Natural killer cell (primary cell): Measurements from ENCODE around the gene HOXB1. TPM values are rescaled to one million over a fixed set of nuclear protein-coding genes. Genes with fewer than 3 reads are reported as not detected.

Source experiments
- ATAC-seq, 3 donors: fragments of 150-1000 bp in 2 of 3; fragments of 200-7000 bp in 1 of 3; cut with Tn5 transposase; 1 replicate in 1 of 3; 2 replicates in 2 of 3; pipeline ENCODE4 v1.10.0; 2021; ENCODE audit warnings: mild to moderate bottlenecking in 2 of 3, moderate library complexity in 2 of 3
- DNase-seq, 2 donors: peaks; one replicate each; pipeline versions ENCODE4 v3.0.0 to v3.0.0-alpha.2; 2013 to 2021; ENCODE audit warnings: mixed read lengths in 1 of 2
- H3K27ac ChIP-seq: one replicate; pipeline ENCODE4 v1.5.1; 2013; ENCODE audit warnings: mild to moderate bottlenecking, low read length
- H3K27me3 ChIP-seq: one replicate; pipeline ENCODE4 v1.6.1; 2013; ENCODE audit warnings: low read length; ENCODE audit not compliant: control insufficient read depth, insufficient read depth
- H3K36me3 ChIP-seq: one replicate; pipeline ENCODE4 v1.6.1; 2013; ENCODE audit warnings: low read length; ENCODE audit not compliant: control insufficient read depth, insufficient read depth
- H3K4me1 ChIP-seq: one replicate; pipeline ENCODE4 v1.6.1; 2013; ENCODE audit warnings: low read length; ENCODE audit not compliant: control insufficient read depth, insufficient read depth
- H3K4me3 ChIP-seq: one replicate; pipeline ENCODE4 v1.5.1; 2013; ENCODE audit warnings: low read length
- H3K9me3 ChIP-seq: one replicate; pipeline ENCODE4 v1.6.1; 2013; ENCODE audit warnings: low read length; ENCODE audit not compliant: control insufficient read depth, insufficient read depth
- H3K27ac Mint-ChIP-seq, 2 donors: one replicate each; pipeline ENCODE4 v1.8.0; 2022; ENCODE audit warnings: mild to moderate bottlenecking in 2 of 2, mixed read lengths in 2 of 2, moderate library complexity in 1 of 2
- H3K27me3 Mint-ChIP-seq, 2 donors: one replicate each; pipeline ENCODE4 v1.8.0; 2022; ENCODE audit warnings: low read depth in 2 of 2, mixed read lengths in 2 of 2
- H3K36me3 Mint-ChIP-seq: one replicate; pipeline ENCODE4 v1.8.0; 2022; ENCODE audit warnings: mixed read lengths
- H3K4me1 Mint-ChIP-seq, 2 donors: one replicate each; pipeline ENCODE4 v1.8.0; 2022; ENCODE audit warnings: mixed read lengths in 2 of 2
- H3K4me3 Mint-ChIP-seq: one replicate; pipeline ENCODE4 v1.8.0; 2022; ENCODE audit warnings: mild to moderate bottlenecking, moderate library complexity, mixed read lengths
- H3K9me3 Mint-ChIP-seq, 2 donors: one replicate each; pipeline ENCODE4 v1.8.0; 2022; ENCODE audit warnings: mixed read lengths in 2 of 2
- WGBS: methylation state at CpG from one replicate; pipeline ENCODE4 v1.1.7; 2013; ENCODE audit warnings: missing lambda C conversion rate; ENCODE audit not compliant: insufficient coverage; 5-methylcytosine and 5-hydroxymethylcytosine counted together
- intact Hi-C: fragments of 100-400 bp; cut with micrococcal nuclease; formaldehyde crosslinking; loops from one replicate; pipeline ENCODE4 v1.14.2; 2022
- total RNA-seq, 4 donors: library from RNA; stranded (reverse); fragments of 120-200 nt in 1 of 4; gene quantifications; one replicate each; pipeline versions ENCODE4 v1.2.3 to v1.2.4, GENCODE V29; 2013 to 2022
- TF ChIP-seq, protein P1 (sequence below): fragments of 200-600 bp; IDR thresholded peaks from one replicate; pipeline ENCODE4 v1.8.0; 2022; ENCODE audit warnings: antibody characterized with exemption

The HOXB1 gene
- total RNA-seq, 3 donors from 2014 or later (not counting 1 experiment from before 2014, with no cell fraction given): not detected

DNA sequence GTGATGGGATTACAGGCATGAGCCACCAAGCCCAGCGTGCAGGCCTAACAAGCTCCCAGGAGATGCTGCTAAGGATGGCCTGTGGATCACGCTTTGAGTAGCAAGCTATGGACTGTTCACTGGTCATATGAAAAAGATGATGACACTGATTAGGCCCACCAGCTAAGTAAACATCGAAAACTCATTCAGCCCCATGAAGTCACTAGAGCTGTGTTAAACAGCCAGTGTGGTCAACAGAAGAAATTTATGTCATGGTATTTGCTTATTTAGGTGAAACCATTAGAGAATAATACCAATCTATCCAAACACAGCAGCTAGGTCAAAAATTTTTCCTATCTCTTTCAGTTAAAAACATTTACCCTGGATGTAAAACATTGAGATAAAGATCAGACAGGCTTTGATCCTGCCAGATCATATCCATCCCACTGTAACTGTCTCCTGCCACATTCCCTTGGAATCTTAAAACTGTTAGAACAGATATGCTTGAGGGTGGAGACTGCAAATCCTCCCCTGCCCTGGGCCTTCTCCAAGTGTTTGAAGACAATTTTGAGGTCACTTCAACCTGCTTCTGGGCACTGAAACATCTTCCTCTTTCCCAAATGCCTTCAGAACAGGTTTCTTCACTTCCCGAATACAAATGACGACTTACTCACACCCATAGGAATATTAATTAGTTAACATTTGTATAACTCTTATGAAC lies 30.9 kb downstream of the HOXB1 start:
- H3K27me3 Mint-ChIP-seq: peaks cover 8 to 11% of the 10 kb centered on the region in 2 donors
- no peak for DNase-seq
- WGBS: 90% methylated on average over 4 of the region's 5 CpGs

DNA sequence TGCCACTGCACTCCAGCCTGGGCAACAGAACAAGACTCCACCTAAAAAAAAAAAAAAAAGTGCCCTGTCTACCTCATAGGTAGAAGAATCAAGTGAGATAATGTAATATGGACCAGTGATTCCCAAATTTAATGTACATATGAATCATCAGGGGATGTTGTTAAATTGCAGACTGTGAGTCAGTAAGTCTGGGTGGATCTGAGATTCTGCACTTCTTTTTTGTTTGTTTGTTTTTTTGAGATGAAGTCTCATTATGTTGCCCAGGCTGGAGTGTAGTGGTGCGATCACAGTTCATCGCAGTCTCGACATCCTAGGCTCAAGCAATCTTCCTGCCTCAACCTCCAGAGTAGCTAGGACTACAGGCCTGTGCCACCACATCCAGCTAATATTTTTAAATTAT lies 31.6 kb downstream of the HOXB1 start:
- Histone ChIP-seq H3K4me3 (no peak overlapping the region), H3K36me3 (no peaks in the 10 kb centered on the region), H3K4me1 (no peaks in the 10 kb centered on the region), H3K9me3 (no peaks in the 10 kb centered on the region), H3K27me3 (no peaks in the 10 kb centered on the region), H3K27ac (no peak overlapping the region)
- Mint-ChIP-seq H3K27ac (no peak overlapping the region), H3K9me3 (no peaks in the 10 kb centered on the region), H3K36me3 (no peaks in the 10 kb centered on the region), H3K4me1 (no peaks in the 10 kb centered on the region), H3K4me3 (no peak overlapping the region), H3K27me3 (peaks cover 11% of the 10 kb centered on the region in 2 donors)
- no CpG with 5 or more reads among the region's 3 CpGs for WGBS
- intact Hi-C loops: no loop called here
- DNase-seq (no peak), ATAC-seq (no peak)
- TF ChIP-seq, protein P1, sequence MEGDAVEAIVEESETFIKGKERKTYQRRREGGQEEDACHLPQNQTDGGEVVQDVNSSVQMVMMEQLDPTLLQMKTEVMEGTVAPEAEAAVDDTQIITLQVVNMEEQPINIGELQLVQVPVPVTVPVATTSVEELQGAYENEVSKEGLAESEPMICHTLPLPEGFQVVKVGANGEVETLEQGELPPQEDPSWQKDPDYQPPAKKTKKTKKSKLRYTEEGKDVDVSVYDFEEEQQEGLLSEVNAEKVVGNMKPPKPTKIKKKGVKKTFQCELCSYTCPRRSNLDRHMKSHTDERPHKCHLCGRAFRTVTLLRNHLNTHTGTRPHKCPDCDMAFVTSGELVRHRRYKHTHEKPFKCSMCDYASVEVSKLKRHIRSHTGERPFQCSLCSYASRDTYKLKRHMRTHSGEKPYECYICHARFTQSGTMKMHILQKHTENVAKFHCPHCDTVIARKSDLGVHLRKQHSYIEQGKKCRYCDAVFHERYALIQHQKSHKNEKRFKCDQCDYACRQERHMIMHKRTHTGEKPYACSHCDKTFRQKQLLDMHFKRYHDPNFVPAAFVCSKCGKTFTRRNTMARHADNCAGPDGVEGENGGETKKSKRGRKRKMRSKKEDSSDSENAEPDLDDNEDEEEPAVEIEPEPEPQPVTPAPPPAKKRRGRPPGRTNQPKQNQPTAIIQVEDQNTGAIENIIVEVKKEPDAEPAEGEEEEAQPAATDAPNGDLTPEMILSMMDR: no peak

More for the DNA sequence above, 30.9 kb downstream of the HOXB1 start:
- Histone ChIP-seq H3K27me3 (no peaks in the 10 kb centered on the region), H3K36me3 (no peaks in the 10 kb centered on the region), H3K4me3 (no peak overlapping the region), H3K9me3 (no peaks in the 10 kb centered on the region), H3K27ac (no peak overlapping the region), H3K4me1 (no peaks in the 10 kb centered on the region)
- intact Hi-C loops: no loop called here
- Mint-ChIP-seq H3K4me3 (no peak overlapping the region), H3K4me1 (peaks cover 0 to under 1% of the 10 kb centered on the region in 2 donors), H3K27ac (no peak overlapping the region), H3K36me3 (no peaks in the 10 kb centered on the region), H3K9me3 (no peaks in the 10 kb centered on the region)
- TF ChIP-seq, protein P1: no peak
- no peak for ATAC-seq

DNA sequence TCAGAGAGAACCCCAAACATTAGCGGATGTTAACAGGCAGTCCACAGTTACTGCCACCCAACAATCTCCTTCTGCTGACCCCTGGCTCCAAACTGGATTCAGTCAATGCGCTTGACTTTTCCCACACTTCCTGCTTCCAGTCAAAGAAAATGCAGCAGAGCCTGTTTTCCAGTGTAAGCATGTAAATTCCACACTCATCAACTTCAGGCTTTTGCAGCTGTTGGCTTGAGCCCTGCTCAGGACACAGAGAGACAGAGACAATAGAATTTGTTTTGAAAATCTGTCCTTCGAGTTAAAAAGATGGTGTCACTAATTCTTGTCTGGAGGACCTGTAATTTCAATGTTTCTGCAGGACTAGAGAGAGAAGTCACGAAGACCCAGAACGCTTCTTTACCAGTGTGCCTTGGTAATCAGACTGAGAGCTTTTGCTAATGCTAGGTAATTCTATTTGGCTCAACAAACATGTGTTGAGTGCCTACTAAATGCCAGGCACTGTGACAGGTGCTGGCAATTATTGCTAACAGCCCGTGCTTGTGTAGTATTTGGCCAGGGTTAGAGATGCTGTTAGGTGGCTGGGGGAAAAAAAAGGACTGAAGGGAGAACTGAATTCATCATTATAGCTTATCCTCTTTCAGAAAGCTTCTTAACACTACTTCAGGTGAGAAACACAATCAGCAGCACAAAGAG lies 32.5 kb downstream of the HOXB1 start:
- no peak overlapping the region for H3K4me3 ChIP-seq
- no peak overlapping the region for H3K27ac ChIP-seq
- Mint-ChIP-seq H3K4me3 (no peak overlapping the region), H3K27me3 (peaks cover 11% of the 10 kb centered on the region in 2 donors), H3K4me1 (no peaks in the 10 kb centered on the region), H3K36me3 (no peaks in the 10 kb centered on the region), H3K9me3 (no peaks in the 10 kb centered on the region), H3K27ac (no peak overlapping the region)
- no peak for DNase-seq
- TF ChIP-seq, protein P1: no peak
- H3K4me1 ChIP-seq: peaks cover under 1% of the 10 kb centered on the region
- WGBS: 95% methylated on average over 6 of the region's 6 CpGs
- no peaks in the 10 kb centered on the region for H3K36me3 ChIP-seq
- no peaks in the 10 kb centered on the region for H3K9me3 ChIP-seq
- H3K27me3 ChIP-seq: no peaks in the 10 kb centered on the region
- intact Hi-C loops: no loop called here
- no peak for ATAC-seq
